ENCODE results near the gene ZNF189.
A peak's percentile ranks its signal among the peaks of the same experiment; 100 is the strongest.

The ZNF189 gene

GRCh38 chr9:101398068-101398929, at the start of gene ZNF189, which contains the start of gene MRPL50:
Gene ZNF189 (plus strand): TSS chr9:101398851. CDS start chr9:101399157, 306 bp downstream.
Gene MRPL50 (minus strand): TSS chr9:101398618. CDS start chr9:101398592, 26 bp downstream.
- peak; percentile 68 for FAIRE-seq

- FAIRE-seq, result no peak
These were observed 48.4 kb upstream of the ZNF189 start for GRCh38 chr9:101350285-101350684.

- FAIRE-seq, result no peak
These were observed 45.7 kb upstream of the ZNF189 start for GRCh38 chr9:101352892-101353463.

GRCh38 chr9:101353683-101354082, 45.0 kb upstream of the ZNF189 start:
- FAIRE-seq, result no peak

GRCh38 chr9:101354143-101354764, 44.4 kb upstream of the ZNF189 start:
- no peak for FAIRE-seq

GRCh38 chr9:101354765-101355708, 43.6 kb upstream of the ZNF189 start:
- no peak for FAIRE-seq

- FAIRE-seq, result no peak
These were observed 42.0 kb upstream of the ZNF189 start for GRCh38 chr9:101356619-101357018.

GRCh38 chr9:101359679-101360078, 39.0 kb upstream of the ZNF189 start:
- no peak for FAIRE-seq

- FAIRE-seq, result no peak
These were observed 38.0 kb upstream of the ZNF189 start for GRCh38 chr9:101360647-101361046.

- FAIRE-seq, result no peak
These were observed 36.2 kb upstream of the ZNF189 start for GRCh38 chr9:101362450-101362849.

- peak; percentile 70 for FAIRE-seq
These were observed 33.5 kb upstream of the ZNF189 start for GRCh38 chr9:101365181-101365580.

GRCh38 chr9:101366038-101366756, 32.5 kb upstream of the ZNF189 start:
- FAIRE-seq, result peak; percentile 90

GRCh38 chr9:101367323-101367722, 31.3 kb upstream of the ZNF189 start:
- FAIRE-seq, result no peak

- FAIRE-seq, result no peak
These were observed 29.4 kb upstream of the ZNF189 start for GRCh38 chr9:101369286-101369685.

- no peak for FAIRE-seq
These were observed 28.6 kb upstream of the ZNF189 start for GRCh38 chr9:101369884-101370531.

- FAIRE-seq, result no peak
These were observed 26.8 kb upstream of the ZNF189 start for GRCh38 chr9:101371813-101372212.

GRCh38 chr9:101372327-101373118, 26.1 kb upstream of the ZNF189 start:
- FAIRE-seq, result no peak

- FAIRE-seq, result no peak
These were observed 23.1 kb upstream of the ZNF189 start for GRCh38 chr9:101375546-101375945.

GRCh38 chr9:101376111-101376848, 22.4 kb upstream of the ZNF189 start:
- no peak for FAIRE-seq

GRCh38 chr9:101380295-101380694, 18.4 kb upstream of the ZNF189 start:
- no peak for FAIRE-seq

Measured in islet of Langerhans (tissue), 1 donor.